ENCODE measurements around the gene MUL1.

The MUL1 gene

GRCh38 chr1:20466273-20466672 lies 41.7 kb downstream of the MUL1 start:
- DNase-seq = no peak

- DNase-seq = no peak
Measured at GRCh38 chr1:20465187-20465586, 42.8 kb downstream of the MUL1 start.

DNA sequence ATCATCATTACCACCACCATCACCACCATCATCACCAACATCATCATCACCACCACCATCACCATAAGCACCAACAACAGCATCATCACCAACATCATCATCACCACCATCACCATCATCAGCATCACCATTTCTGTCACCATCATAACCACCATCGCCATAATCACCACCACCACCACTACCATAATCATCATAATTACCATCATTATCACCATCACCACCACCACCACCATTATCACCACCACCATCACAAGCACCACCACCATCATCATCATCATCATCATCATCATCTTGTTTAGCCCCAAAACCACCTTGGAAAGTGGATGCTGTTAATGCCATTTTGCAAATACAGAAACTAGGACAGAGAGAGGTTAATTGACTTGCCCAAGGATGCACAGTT lies 44.4 kb downstream of the MUL1 start:
- DNase-seq = no peak

DNA sequence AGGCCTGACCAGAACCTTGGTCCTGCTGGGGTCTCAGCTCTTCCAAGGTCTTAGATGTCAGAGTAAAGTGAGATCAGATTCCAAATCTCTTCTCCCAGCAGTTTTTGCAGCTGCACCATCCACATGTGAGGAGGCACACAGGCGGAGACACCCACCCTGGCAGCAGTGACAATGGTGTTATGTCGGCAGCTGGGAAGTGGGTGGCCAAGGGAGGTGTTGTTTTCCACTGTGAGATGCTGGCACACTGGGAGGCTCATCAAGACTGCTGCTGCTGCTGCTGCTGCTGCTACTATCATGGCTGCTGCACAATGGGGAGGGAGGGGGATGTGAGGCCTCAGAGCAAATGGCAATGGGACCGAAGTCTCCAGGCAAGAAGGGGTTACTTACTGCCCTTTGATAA lies 45.6 kb downstream of the MUL1 start:
- no peak for DNase-seq

GRCh38 chr1:20458717-20459116 lies 49.2 kb downstream of the MUL1 start:
- no peak for DNase-seq

- DNase-seq = no peak
Measured at GRCh38 chr1:20454004-20454403, 53.9 kb downstream of the MUL1 start.

DNA sequence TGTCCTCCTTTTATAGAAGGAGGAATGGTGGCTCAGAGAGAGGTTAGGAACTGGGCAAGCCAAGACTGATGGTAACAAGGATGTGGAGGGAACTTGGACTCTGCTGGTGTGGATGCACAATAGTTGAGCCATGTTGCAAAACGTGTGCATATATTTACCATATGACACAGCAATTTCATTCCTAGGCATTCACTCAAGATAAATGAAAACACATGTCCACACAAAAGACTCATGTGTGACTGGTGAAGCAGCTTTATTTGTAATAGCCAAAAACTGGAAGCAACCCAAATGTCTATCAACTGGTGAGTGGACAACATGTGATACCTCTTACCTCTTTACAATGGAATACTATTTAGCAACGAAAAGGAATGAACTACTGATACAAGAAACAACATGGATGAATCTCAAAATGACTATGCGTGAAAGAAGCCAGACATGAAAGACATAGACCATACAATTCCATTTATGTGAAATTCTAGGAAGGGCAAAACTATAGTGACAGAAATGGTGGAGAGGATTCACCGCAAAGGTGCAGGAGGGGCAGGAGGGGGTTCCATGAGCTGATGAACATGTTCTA lies 58.1 kb downstream of the MUL1 start:
- DNase-seq = no peak
